HG03457 (cell line): Measurements from ENCODE around the gene VIPR1.

Experiments used
- ATAC-seq: cut with Tn5 transposase; IDR thresholded peaks from one replicate; pipeline ENCODE4 v1.9.1; 2021; ENCODE audit warnings: moderate number of reproducible peaks; ENCODE audit not compliant: unreplicated experiment

The VIPR1 gene

GRCh38 chr3:42493126-42493797, 9.2 kb upstream of the VIPR1 start:
- ATAC-seq, result no peak

GRCh38 chr3:42493798-42494151, 8.7 kb upstream of the VIPR1 start:
- no peak for ATAC-seq

DNA sequence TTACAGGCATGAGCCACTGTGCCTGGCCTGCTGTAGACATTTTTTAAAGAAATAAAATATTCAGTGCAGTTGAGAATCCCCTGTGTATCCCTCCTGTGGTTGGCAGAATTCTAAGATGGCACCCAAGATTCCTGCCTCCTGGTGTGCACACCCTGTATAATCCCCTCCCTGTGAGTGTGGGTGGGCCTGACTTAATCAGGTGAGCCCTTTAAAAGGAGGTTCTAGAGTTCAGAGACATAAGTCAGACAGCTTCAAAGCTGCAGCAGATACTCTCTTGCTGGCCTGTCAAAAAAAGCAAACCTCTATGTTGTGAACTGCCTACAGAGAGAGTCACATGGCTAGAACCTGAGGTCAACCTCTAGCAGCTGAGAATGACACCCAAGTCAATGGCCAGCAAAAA, 7.0 kb upstream of the VIPR1 start:
- no peak for ATAC-seq

- ATAC-seq, result no peak
These were observed 5.3 kb upstream of the VIPR1 start for GRCh38 chr3:42497009-42497731.

DNA sequence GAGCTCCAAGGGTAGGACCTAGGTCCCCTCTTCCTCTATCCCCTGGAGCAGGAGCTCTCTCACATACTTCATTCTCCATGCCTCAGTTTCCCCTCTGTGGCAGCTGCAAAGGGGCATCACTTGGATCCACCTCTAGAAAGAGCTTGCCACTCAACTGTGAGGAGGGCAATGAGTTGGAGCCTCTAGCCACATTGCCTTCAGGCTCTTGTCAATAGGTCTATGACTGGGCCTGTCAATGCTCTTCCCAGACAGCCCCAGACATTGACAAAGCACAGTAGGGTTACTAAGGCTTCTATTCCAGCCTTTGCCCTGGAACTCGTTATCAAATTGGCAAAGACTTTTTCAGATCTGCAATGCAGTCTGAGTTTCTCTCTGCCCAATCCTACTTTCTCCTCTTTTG, 4.4 kb upstream of the VIPR1 start:
- no peak for ATAC-seq

DNA sequence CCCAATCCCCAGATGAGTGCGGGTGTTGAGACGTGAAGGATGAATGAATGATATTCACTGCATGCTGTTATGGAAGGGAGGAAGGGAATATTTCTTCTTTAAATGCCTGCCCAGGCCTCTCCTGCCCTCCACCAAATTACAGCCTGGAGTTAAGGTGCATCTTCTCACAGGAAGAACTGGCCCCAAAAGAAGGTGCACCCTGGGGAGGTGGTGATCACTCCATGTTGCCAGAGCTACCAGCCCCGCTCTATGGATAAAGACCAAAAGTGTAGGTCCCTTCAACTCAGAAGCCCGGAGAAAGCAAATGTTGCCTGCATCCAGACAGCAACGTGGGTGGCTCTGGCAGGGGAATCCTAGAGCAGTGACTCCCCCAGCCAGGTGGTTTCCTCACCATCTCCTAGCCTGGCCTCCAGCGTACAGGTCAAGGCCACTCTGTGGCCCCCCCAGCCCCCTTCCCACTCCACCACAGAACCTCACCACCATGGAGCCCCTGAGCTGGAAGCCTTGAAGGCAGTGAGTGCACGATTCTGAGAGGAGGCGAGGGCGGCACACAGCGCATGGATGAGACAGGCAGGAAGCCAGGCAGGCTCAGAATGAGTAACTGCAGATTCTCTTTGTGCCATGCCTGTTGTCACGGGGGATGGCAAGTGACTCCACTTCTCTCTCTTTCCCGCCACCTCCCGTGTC, 3.5 kb upstream of the VIPR1 start:
- no peak for ATAC-seq

DNA sequence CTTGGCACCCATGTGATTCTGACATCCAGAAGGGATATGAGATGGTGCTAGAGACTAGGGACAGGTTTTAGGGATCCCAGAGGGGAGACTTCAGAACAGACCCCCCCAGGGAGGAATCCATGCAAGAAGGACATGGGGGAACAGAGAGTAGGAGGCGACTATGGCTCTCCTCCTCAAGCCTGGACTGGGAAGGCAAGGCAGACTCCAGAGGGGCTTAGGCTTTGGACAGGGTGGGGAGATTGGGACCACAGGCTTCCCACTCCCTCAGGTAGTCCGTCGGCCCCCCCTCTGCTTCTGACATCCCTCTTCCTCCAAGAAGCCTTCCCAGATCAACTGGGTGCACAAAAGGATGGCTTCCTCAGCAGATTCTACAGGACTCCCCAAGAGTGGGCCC, 3.0 kb upstream of the VIPR1 start:
- no peak for ATAC-seq

GRCh38 chr3:42500091-42500490, 2.4 kb upstream of the VIPR1 start:
- no peak for ATAC-seq

DNA sequence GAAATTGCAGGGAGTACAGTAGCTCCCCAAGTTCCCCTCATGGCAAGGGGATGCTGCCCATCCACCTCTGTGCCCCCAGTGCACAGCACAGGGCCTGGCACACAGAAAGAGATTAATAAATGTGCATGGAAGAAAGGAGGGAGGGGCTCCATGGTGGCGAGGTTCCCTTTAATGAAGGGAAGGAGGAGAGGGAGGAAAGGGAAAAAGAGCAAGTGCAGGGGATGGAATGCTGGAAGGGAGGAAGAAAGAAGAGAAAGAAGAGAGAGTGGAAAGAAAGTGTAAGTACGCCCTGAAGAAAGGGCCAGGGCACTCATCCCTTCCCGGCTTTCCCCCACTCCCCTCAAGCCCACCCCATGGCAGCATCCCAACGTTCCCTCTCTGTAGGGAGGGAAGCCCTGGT, 1.5 kb upstream of the VIPR1 start:
- no peak for ATAC-seq

GRCh38 chr3:42501321-42501680, 1.1 kb upstream of the VIPR1 start:
- ATAC-seq, result no peak

GRCh38 chr3:42501681-42502428, 588 bp upstream of the VIPR1 start:
- ATAC-seq, result no peak

GRCh38 chr3:42503251-42503924, 945 bp downstream of the VIPR1 start:
- no peak for ATAC-seq

DNA sequence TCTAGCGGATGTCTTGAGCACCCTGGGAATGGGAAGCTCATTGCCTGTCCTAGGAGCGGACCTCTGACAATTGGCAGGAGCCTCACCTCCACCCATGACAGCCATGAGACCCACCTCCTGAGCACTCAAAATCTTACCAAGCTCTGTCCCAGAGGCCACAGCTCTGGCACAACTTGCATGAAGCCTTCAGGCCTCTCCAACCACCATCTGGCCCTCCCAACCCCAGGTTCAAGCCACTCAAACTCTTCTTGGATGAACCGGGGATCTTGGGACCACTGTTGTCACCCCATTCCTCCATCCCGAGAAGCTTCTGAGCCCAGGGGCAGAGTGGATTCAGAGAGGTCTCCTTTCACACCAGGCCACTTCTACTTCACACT, 1.5 kb downstream of the VIPR1 start:
- ATAC-seq, result no peak

DNA sequence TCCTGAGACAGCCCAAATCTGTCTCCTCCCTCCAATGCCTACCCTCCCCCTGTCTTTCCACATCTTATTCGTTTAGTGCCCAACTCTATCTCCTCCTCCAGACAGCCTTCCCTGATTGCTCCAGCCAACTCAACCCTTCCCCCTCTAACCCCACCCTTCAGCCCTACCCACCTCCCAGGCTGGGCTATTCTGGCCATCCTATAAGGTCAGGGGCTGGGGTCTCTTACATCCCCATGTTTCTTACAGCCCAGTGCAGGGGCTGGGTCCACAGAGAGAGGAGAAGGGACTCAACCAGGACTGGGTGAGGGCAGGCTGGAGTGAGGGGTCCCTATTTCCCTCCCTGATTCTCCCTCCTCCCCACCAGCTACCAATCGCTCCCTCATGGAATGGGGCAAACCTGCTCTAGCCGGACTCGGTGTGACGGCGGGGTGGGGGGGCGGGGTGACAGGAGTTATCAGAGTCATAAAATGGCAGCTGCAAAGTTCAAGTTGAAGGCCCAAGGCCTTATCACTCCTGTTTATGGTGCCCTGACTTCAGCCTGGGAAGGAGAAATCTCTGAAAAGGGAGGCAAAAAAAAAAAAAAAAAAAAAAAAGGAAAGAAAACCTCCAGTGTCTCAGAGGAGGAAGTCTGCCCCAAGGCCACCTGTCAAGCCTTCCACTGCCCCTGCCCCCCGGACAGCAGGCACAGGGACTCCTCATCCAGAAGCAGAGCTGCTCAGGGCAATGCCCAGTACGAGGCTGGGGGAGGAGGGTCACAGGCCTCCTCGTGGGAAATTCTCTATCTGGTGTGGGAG, 2.1 kb downstream of the VIPR1 start:
- ATAC-seq, result no peak

DNA sequence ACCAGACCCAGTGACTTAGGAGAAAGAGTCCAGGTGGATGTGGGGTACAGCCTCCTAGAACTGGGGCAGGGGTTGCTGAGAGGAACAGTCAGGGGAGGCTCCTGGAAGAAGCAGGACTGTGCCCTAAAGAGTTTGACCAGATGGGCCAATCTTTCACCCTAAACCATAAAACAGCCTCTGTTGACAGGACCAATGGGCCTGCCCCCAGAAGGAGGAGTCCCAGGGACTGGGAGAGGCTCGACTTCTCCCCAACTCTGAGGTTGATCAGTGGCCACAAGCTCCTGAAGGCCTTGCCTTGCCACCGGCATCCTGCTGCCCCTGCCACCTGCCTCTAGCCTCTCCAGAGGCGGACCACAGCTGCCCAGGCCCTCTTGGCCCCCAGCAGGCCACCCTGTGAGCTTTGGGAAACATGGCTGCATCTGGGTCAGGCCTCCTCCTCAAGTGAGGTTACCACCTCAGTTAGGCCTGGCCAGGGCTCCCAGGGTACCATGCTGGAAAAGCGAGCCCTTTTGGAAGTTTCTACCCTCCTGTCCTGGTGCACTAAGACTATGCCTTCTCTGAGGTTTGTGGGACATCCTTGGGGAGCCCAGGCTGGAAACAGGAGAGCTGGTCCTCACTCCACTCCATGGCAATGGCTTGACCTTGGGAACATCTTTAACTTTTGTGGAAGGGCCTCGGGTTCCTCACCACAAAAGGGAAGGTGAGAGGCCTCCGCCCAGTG, 2.8 kb downstream of the VIPR1 start:
- no peak for ATAC-seq

DNA sequence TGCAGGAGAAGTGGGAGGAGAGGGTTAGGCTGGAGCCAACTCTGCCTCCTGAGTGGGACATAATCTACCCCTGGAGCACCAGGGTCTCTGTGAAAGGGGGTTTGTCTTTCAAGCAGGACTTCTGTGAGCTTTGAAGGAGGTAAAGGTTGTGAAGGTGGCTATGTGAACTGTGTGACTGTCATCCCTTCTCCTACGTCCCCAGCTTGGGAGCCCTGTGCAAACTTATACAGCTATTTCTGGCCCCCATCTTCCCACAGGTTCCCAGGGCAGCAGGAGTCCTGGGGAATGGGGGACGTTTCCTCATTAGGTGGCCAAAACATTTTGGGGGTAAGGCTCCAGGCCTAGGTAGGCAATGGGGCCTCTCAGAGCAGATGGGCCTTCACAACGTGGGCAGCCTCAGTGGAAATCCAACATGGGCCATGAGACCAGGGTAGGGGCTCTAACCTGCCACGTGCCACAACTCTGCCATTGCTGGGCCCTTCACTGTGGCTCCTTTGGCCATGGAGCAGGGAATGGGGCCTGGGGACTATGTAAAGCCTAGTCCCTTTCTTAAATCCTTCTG, 3.5 kb downstream of the VIPR1 start:
- no peak for ATAC-seq

DNA sequence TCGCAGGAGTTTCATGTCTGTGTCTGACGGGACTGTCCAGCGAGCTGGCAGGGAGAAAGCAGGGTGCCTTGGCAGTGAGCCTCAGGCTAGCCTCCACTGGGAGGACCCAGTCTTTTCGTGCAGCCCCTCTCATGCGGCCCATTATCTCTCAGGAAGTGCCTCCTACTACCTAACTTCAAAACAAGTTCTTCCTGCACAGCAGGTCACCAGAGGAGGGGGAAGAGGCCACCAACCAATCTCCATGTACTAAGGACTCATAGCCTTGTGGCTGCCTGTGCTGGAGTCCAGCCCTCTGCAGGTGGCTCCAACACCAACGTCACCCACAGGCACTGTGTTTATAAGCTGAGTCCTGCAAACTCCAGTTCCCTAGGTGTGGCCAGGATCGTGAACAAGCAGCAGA, 4.8 kb downstream of the VIPR1 start:
- ATAC-seq, result no peak

DNA sequence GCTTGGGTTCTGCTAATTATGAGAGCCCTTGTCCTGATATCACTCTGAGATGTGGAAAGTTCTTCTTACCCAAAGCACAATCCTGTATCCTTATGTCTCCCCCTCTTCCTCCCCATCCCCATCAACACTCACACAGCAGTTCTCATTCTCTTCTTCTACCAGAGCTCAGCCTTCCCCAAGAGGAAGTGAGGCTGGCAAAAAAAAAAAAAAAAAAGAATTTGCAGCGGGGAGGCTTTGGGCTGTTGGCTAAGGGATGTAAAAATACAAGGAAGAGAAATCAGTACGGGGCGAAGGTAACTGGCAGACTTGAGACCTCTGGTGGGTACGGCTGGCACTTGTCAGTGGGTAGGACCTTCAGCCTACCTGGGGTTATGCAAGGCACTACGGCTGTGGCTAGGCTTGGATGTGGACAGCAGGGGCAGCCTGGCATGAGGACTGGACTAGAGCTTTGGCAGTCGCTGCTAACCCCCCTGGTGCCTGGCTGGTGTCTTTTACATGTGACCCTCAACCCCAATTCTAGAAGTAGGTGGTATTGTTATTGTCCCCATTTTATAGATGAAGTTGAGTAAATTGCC, 5.4 kb downstream of the VIPR1 start:
- no peak for ATAC-seq

GRCh38 chr3:42508562-42508961, 6.1 kb downstream of the VIPR1 start:
- no peak for ATAC-seq
